Activated T-helper 17 cell treated with anti-CD3 and anti-CD28 coated beads, Interleukin-2, amount 50 U/mL, for 72 hours (primary cell): Measurements from ENCODE around the gene TIMM22. TPM values are rescaled to one million over a fixed set of nuclear protein-coding genes. Genes with fewer than 3 reads are reported as not detected.
"Not testable (repeated sequence)": the region's sequence is repeated elsewhere in the genome, so short reads cannot be mapped to it uniquely, and the experiment has no call there.

Source experiments
- ATAC-seq: fragments of 150-1000 bp; cut with Tn5 transposase; replicated peaks from 2 replicates; pipeline ENCODE4 v1.10.0; 2021; ENCODE audit warnings: mild to moderate bottlenecking, moderate library complexity
- H3K27ac Mint-ChIP-seq: one replicate; pipeline ENCODE4 v1.8.0; 2022; ENCODE audit warnings: mixed read lengths
- H3K27me3 Mint-ChIP-seq: one replicate; pipeline ENCODE4 v1.8.0; 2022; ENCODE audit warnings: mixed read lengths
- H3K36me3 Mint-ChIP-seq: one replicate; pipeline ENCODE4 v1.8.0; 2022; ENCODE audit warnings: low read depth, mild to moderate bottlenecking, mixed read lengths
- H3K4me1 Mint-ChIP-seq: one replicate; pipeline ENCODE4 v1.8.0; 2022; ENCODE audit warnings: mixed read lengths
- H3K4me3 Mint-ChIP-seq: one replicate; pipeline ENCODE4 v1.8.0; 2022; ENCODE audit warnings: mild to moderate bottlenecking, mixed read lengths
- H3K9me3 Mint-ChIP-seq: one replicate; pipeline ENCODE4 v1.8.0; 2022; ENCODE audit warnings: mixed read lengths
- total RNA-seq, 2 donors: library from RNA; stranded (reverse); gene quantifications; one replicate each; pipeline ENCODE4 v1.2.3, GENCODE V29; 2022

The TIMM22 gene
- 10 to 100 TPM in 1 of 2 donors, 1 to 10 TPM in 1; 6.6 to 12.9 TPM for total RNA-seq

- peaks cover 5% of the 10 kb centered on the region for H3K9me3 Mint-ChIP-seq
- no peaks in the 10 kb centered on the region for H3K27me3 Mint-ChIP-seq
- peak; percentile 97 for ATAC-seq
- peaks cover 15% of the 10 kb centered on the region for H3K4me1 Mint-ChIP-seq
- peaks cover 35% of the 10 kb centered on the region for H3K36me3 Mint-ChIP-seq
- peak within 1 kb of the TSS; percentile 98 for H3K27ac Mint-ChIP-seq
- H3K4me3 Mint-ChIP-seq = peak within 1 kb of the TSS; percentile 97
These were observed at the start of gene TIMM22 for GRCh38 chr17:996554-997344. Gene TIMM22 (plus strand): TSS chr17:997129. CDS start chr17:997143, 14 bp downstream.

GRCh38 chr17:948284-948852 is 48.6 kb upstream of the TIMM22 start:
- Mint-ChIP-seq H3K4me1 (no peaks in the 10 kb centered on the region), H3K9me3 (no peaks in the 10 kb centered on the region), H3K4me3 (no peak overlapping the region), H3K36me3 (no peaks in the 10 kb centered on the region), H3K27ac (no peak overlapping the region), H3K27me3 (peaks cover 9% of the 10 kb centered on the region)
- no peak for ATAC-seq

GRCh38 chr17:949623-950303 is 47.2 kb upstream of the TIMM22 start:
- no peak overlapping the region for H3K27ac Mint-ChIP-seq
- H3K4me1 Mint-ChIP-seq = no peaks in the 10 kb centered on the region
- no peaks in the 10 kb centered on the region for H3K9me3 Mint-ChIP-seq
- peaks cover 9% of the 10 kb centered on the region for H3K27me3 Mint-ChIP-seq
- H3K4me3 Mint-ChIP-seq = no peak overlapping the region
- ATAC-seq = no peak
- H3K36me3 Mint-ChIP-seq = no peaks in the 10 kb centered on the region

GRCh38 chr17:951325-952132 is 45.4 kb upstream of the TIMM22 start:
- H3K4me3 Mint-ChIP-seq = no peak overlapping the region
- no peaks in the 10 kb centered on the region for H3K36me3 Mint-ChIP-seq
- no peak for ATAC-seq
- no peak overlapping the region for H3K27ac Mint-ChIP-seq
- H3K4me1 Mint-ChIP-seq = no peaks in the 10 kb centered on the region
- H3K27me3 Mint-ChIP-seq = peaks cover 9% of the 10 kb centered on the region
- H3K9me3 Mint-ChIP-seq = no peaks in the 10 kb centered on the region

- not testable (repeated sequence) for H3K27me3 Mint-ChIP-seq, ATAC-seq, H3K9me3 Mint-ChIP-seq, H3K4me1 Mint-ChIP-seq, H3K36me3 Mint-ChIP-seq, H3K27ac Mint-ChIP-seq, H3K4me3 Mint-ChIP-seq
These were observed 44.3 kb upstream of the TIMM22 start for GRCh38 chr17:952592-952991.

- Mint-ChIP-seq H3K9me3 (no peaks in the 10 kb centered on the region), H3K4me1 (no peaks in the 10 kb centered on the region), H3K27ac (no peak overlapping the region), H3K27me3 (peaks cover 14% of the 10 kb centered on the region), H3K36me3 (no peaks in the 10 kb centered on the region), H3K4me3 (no peak overlapping the region)
- ATAC-seq = no peak
These were observed 43.2 kb upstream of the TIMM22 start for GRCh38 chr17:953767-954166.

GRCh38 chr17:954431-955164 is 42.3 kb upstream of the TIMM22 start:
- H3K4me1 Mint-ChIP-seq = no peaks in the 10 kb centered on the region
- H3K27me3 Mint-ChIP-seq = peaks cover 14% of the 10 kb centered on the region
- H3K4me3 Mint-ChIP-seq = no peak overlapping the region
- H3K36me3 Mint-ChIP-seq = no peaks in the 10 kb centered on the region
- ATAC-seq = no peak
- H3K27ac Mint-ChIP-seq = no peak overlapping the region
- no peaks in the 10 kb centered on the region for H3K9me3 Mint-ChIP-seq

- ATAC-seq = no peak
- Mint-ChIP-seq H3K4me3 (no peak overlapping the region), H3K4me1 (no peaks in the 10 kb centered on the region), H3K9me3 (no peaks in the 10 kb centered on the region), H3K36me3 (no peaks in the 10 kb centered on the region), H3K27me3 (peaks cover 5% of the 10 kb centered on the region), H3K27ac (no peak overlapping the region)
These were observed 40.0 kb upstream of the TIMM22 start for GRCh38 chr17:956905-957304.

- Mint-ChIP-seq H3K27me3 (peaks cover 5% of the 10 kb centered on the region), H3K36me3 (no peaks in the 10 kb centered on the region), H3K27ac (no peak overlapping the region), H3K4me3 (no peak overlapping the region), H3K9me3 (no peaks in the 10 kb centered on the region), H3K4me1 (no peaks in the 10 kb centered on the region)
- no peak for ATAC-seq
These were observed 39.0 kb upstream of the TIMM22 start for GRCh38 chr17:957856-958421.

- Mint-ChIP-seq H3K27ac (no peak overlapping the region), H3K4me3 (no peak overlapping the region), H3K36me3 (no peaks in the 10 kb centered on the region), H3K4me1 (no peaks in the 10 kb centered on the region), H3K9me3 (no peaks in the 10 kb centered on the region), H3K27me3 (peaks cover 5% of the 10 kb centered on the region)
- no peak for ATAC-seq
These were observed 38.0 kb upstream of the TIMM22 start for GRCh38 chr17:958712-959451.

GRCh38 chr17:962166-962565 is 34.8 kb upstream of the TIMM22 start:
- Mint-ChIP-seq H3K4me3 (no peak overlapping the region), H3K27ac (no peak overlapping the region), H3K36me3 (no peaks in the 10 kb centered on the region), H3K27me3 (peaks cover 5% of the 10 kb centered on the region), H3K9me3 (no peaks in the 10 kb centered on the region), H3K4me1 (no peaks in the 10 kb centered on the region)
- ATAC-seq = no peak

GRCh38 chr17:962670-963069 is 34.3 kb upstream of the TIMM22 start:
- Mint-ChIP-seq H3K4me1 (no peaks in the 10 kb centered on the region), H3K4me3 (no peak overlapping the region), H3K27ac (no peak overlapping the region), H3K9me3 (no peaks in the 10 kb centered on the region), H3K36me3 (no peaks in the 10 kb centered on the region), H3K27me3 (peaks cover 7% of the 10 kb centered on the region)
- ATAC-seq = no peak

GRCh38 chr17:964876-965275 is 32.1 kb upstream of the TIMM22 start:
- Mint-ChIP-seq H3K27ac (no peak overlapping the region), H3K4me1 (no peaks in the 10 kb centered on the region), H3K36me3 (no peaks in the 10 kb centered on the region), H3K27me3 (peaks cover 10% of the 10 kb centered on the region), H3K9me3 (no peaks in the 10 kb centered on the region), H3K4me3 (no peak overlapping the region)
- no peak for ATAC-seq
